B cell (primary cell): Measurements from ENCODE around the gene RAPGEF1.

ENCODE experiments used
- EZH2 ChIP-seq: IDR thresholded peaks from 2 replicates; pipeline ENCODE4 v1.6.1; 2012; ENCODE audit warnings: borderline replicate concordance, low read depth, mild to moderate bottlenecking, moderate library complexity, low read length; ENCODE audit not compliant: insufficient read depth, poor library complexity, severe bottlenecking
- TF ChIP-seq, protein P1 (sequence below): fragments of 200-600 bp; IDR thresholded peaks from one replicate; pipeline ENCODE4 v1.8.0; 2022; ENCODE audit warnings: antibody characterized with exemption, mild to moderate bottlenecking

DNA sequence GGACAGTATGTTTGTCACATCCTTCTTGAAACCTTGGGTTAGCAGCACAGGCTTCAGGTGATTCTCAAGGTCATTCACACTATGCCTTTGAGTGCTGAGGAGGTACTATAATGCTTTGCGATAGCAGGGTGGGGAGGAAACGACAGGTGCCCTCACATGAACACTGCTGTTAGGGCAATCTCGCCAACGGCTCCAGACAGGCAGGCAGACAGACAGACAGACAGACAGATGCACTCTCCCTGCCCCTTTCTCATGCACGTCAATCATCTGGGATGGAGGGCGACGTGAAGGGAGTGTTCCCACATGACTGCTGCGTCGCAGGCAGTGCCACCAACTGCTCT, 82.9 kb downstream of the RAPGEF1 start:
- TF ChIP-seq, protein P1, sequence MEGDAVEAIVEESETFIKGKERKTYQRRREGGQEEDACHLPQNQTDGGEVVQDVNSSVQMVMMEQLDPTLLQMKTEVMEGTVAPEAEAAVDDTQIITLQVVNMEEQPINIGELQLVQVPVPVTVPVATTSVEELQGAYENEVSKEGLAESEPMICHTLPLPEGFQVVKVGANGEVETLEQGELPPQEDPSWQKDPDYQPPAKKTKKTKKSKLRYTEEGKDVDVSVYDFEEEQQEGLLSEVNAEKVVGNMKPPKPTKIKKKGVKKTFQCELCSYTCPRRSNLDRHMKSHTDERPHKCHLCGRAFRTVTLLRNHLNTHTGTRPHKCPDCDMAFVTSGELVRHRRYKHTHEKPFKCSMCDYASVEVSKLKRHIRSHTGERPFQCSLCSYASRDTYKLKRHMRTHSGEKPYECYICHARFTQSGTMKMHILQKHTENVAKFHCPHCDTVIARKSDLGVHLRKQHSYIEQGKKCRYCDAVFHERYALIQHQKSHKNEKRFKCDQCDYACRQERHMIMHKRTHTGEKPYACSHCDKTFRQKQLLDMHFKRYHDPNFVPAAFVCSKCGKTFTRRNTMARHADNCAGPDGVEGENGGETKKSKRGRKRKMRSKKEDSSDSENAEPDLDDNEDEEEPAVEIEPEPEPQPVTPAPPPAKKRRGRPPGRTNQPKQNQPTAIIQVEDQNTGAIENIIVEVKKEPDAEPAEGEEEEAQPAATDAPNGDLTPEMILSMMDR, result no peak
- no peak for TF ChIP-seq EZH2
